Fibroblast of skin of back (primary cell): ENCODE results near the gene SRL.
"Not testable (repeated sequence)": the region's sequence is repeated elsewhere in the genome, so short reads cannot be mapped to it uniquely, and the experiment has no call there.

Experiments used
- DNase-seq: peaks from one replicate; pipeline ENCODE4 v3.0.0-alpha.2; 2013

SRL gene

GRCh38 chr16:4158143-4159093 is 83.5 kb downstream of the SRL start:
- DNase-seq: no peak

- no peak for DNase-seq
Measured at GRCh38 chr16:4157376-4157825, 84.5 kb downstream of the SRL start.

- not testable (repeated sequence) for DNase-seq
Measured at GRCh38 chr16:4156503-4156902, 85.4 kb downstream of the SRL start.

GRCh38 chr16:4153364-4153763 is 88.5 kb downstream of the SRL start:
- DNase-seq: not testable (repeated sequence)

GRCh38 chr16:4152267-4152666 is 89.6 kb downstream of the SRL start:
- no peak for DNase-seq

GRCh38 chr16:4147236-4147635 is 94.6 kb downstream of the SRL start:
- no peak for DNase-seq

GRCh38 chr16:4142268-4142667 is 99.6 kb downstream of the SRL start:
- no peak for DNase-seq

GRCh38 chr16:4141604-4142003 is 100.3 kb downstream of the SRL start:
- no peak for DNase-seq

- peak; percentile 48 for DNase-seq
Measured at GRCh38 chr16:4140652-4141051, 101.2 kb downstream of the SRL start.

GRCh38 chr16:4139968-4140367 is 101.9 kb downstream of the SRL start:
- DNase-seq: no peak
